CD4-positive, alpha-beta T cell (primary cell): ENCODE data around the gene DIPK1A. TPM values are rescaled to one million over a fixed set of nuclear protein-coding genes. Genes with fewer than 3 reads are reported as not detected.
A peak's percentile ranks its signal among the peaks of the same experiment; 100 is the strongest.

ENCODE experiments used
- ATAC-seq: fragments of 200-7000 bp; cut with Tn5 transposase; one replicate; pipeline ENCODE4 v1.10.0; 2022; ENCODE audit warnings: mild to moderate bottlenecking; ENCODE audit not compliant: poor library complexity
- CTCF ChIA-PET: fragments of 350-600 bp; sonication (Branson Sonifier 250); formaldehyde crosslinking; loops from one replicate; lab custom pipeline; 2021; ENCODE audit warnings: antibody characterized with exemption, inconsistent platforms; lab: Charles Lee
- POLR2A ChIA-PET: fragments of 350-600 bp; sonication (Branson Sonifier 250); formaldehyde crosslinking; loops from one replicate; lab custom pipeline; 2021; ENCODE audit warnings: antibody characterized with exemption, inconsistent platforms; lab: Charles Lee
- DNase-seq, 14 experiments: peaks; one replicate each; pipeline ENCODE4 v3.0.0-alpha.2; 2013 to 2020; ENCODE audit warnings: mixed read lengths in 2 of 14
- H3K27ac ChIP-seq, 2 donors: one replicate each; pipeline versions ENCODE4 v1.5.1 to v1.7.0; 2013; ENCODE audit warnings: low read length in 2 of 2, low read depth in 1 of 2, mild to moderate bottlenecking in 1 of 2
- H3K27me3 ChIP-seq, 2 experiments: 1 replicate in 1 of 2; 2 replicates in 1 of 2; pipeline versions ENCODE4 v1.6.1 to v1.7.0; 2013; ENCODE audit warnings: low read length in 2 of 2, control low read depth in 1 of 2, mild to moderate bottlenecking in 1 of 2, moderate library complexity in 1 of 2; ENCODE audit not compliant: insufficient read depth in 2 of 2, control insufficient read depth in 1 of 2
- H3K36me3 ChIP-seq: one replicate; pipeline ENCODE4 v1.6.1; 2013; ENCODE audit warnings: low read length, control low read depth; ENCODE audit not compliant: insufficient read depth
- H3K4me1 ChIP-seq: one replicate; pipeline ENCODE4 v1.6.1; 2013; ENCODE audit warnings: low read length, control low read depth; ENCODE audit not compliant: insufficient read depth
- H3K4me3 ChIP-seq: one replicate; pipeline ENCODE4 v1.5.1; 2013; ENCODE audit warnings: mild to moderate bottlenecking, low read length, moderate library complexity
- H3K9me3 ChIP-seq, 2 experiments: 1 replicate in 1 of 2; 2 replicates in 1 of 2; pipeline versions ENCODE4 v1.6.1 to v1.7.0; 2013; ENCODE audit warnings: low read length in 2 of 2, mild to moderate bottlenecking in 2 of 2, control low read depth in 1 of 2, moderate library complexity in 1 of 2; ENCODE audit not compliant: control insufficient read depth in 1 of 2, insufficient read depth in 1 of 2
- H3K27ac Mint-ChIP-seq: one replicate; pipeline ENCODE4 v1.8.0; 2020; ENCODE audit warnings: mixed read lengths
- H3K27me3 Mint-ChIP-seq: one replicate; pipeline ENCODE4 v1.8.0; 2021; ENCODE audit warnings: mixed read lengths
- H3K36me3 Mint-ChIP-seq: one replicate; pipeline ENCODE4 v1.8.0; 2021; ENCODE audit warnings: low read depth, mixed read lengths
- H3K4me1 Mint-ChIP-seq: one replicate; pipeline ENCODE4 v1.8.0; 2021; ENCODE audit warnings: low read depth, mixed read lengths
- H3K4me3 Mint-ChIP-seq: one replicate; pipeline ENCODE4 v1.8.0; 2020; ENCODE audit warnings: mild to moderate bottlenecking, mixed read lengths
- H3K9me3 Mint-ChIP-seq: one replicate; pipeline ENCODE4 v1.8.0; 2020; ENCODE audit warnings: mixed read lengths
- CTCF ChIP-seq: fragments of 200-600 bp; IDR thresholded peaks from one replicate; pipeline ENCODE4 v1.8.0; 2022; ENCODE audit warnings: antibody characterized with exemption, mild to moderate bottlenecking
- intact Hi-C, 2 experiments: fragments of 100-400 bp; cut with DNase I in 1 of 2; cut with micrococcal nuclease in 1 of 2; formaldehyde crosslinking; loops; one replicate each; pipeline versions ENCODE4 v1.15.1 to v1.9.0; 2023 to 2025; cut with DNase I, micrococcal nuclease
- total RNA-seq, 174 experiments: library from RNA in 2 of 174; stranded (reverse) in 2 of 174; gene quantifications; one replicate each; pipeline ENCODE4 v1.2.3 and lab custom pipeline; 2021 to 2026

Gene DIPK1A
- total RNA-seq, 2 experiments from 2014 or later = 7.0 to 7.3 TPM

DNA sequence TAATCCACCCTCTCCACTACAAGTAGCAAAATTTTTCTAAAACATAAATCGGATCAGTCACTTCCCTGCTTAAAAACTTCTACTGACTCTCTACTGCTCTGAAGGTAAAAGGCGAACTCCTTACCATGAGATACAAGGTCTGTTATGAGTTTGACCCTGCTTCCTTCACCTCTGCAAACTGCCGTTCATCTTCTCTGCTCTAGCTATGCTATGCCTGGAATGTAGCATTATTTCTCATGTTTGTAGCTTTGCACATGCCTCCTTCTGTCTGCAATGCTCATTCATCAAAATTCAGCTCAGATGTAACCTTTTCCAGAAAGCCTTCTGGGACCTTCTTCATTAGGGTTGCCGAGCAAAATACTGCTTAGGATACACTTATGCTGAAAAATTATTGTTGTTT is 98.7 kb downstream of the DIPK1A start:
- Mint-ChIP-seq H3K4me3 (no peak overlapping the region), H3K27me3 (no peaks in the 10 kb centered on the region), H3K36me3 (peaks cover 15% of the 10 kb centered on the region), H3K9me3 (no peaks in the 10 kb centered on the region), H3K27ac (no peak overlapping the region), H3K4me1 (peaks cover 14% of the 10 kb centered on the region)
- ChIA-PET CTCF (interaction anchor here (1.4 to 8.3 kb wide), 3 partner anchors 97 to 132 kb away, joined by 3 to 101 read pairs (median 9); partner anchors contain the start of gene DIPK1A), POLR2A (interaction anchor here (2.9 kb wide), 1 partner anchor 99 kb away, joined by 12 read pairs; the partner anchor contains the start of gene DIPK1A)
- no peaks in the 10 kb centered on the region for H3K9me3 ChIP-seq
- H3K27me3 ChIP-seq = no peaks in the 10 kb centered on the region
- no peak overlapping the region for H3K4me3 ChIP-seq
- H3K4me1 ChIP-seq = peaks cover 7% of the 10 kb centered on the region
- H3K27ac ChIP-seq = no peak overlapping the region
- no peak for TF ChIP-seq CTCF
- DNase-seq = no peak
- intact Hi-C loops = no loop called here
- H3K36me3 ChIP-seq = no peaks in the 10 kb centered on the region
- no peak for ATAC-seq

GRCh38 chr1:92859400-92860039 is 101.7 kb downstream of the DIPK1A start:
- Mint-ChIP-seq H3K9me3 (no peaks in the 10 kb centered on the region), H3K4me1 (peaks cover 14% of the 10 kb centered on the region), H3K4me3 (peak overlapping the region; percentile 52), H3K36me3 (peaks cover 13% of the 10 kb centered on the region), H3K27ac (peak overlapping the region; percentile 72), H3K27me3 (no peaks in the 10 kb centered on the region)
- H3K27ac ChIP-seq = peak overlapping the region in 1 of 2 donors; percentile 1
- DNase-seq = no peak
- no peak for ATAC-seq
- POLR2A ChIA-PET = interaction anchor here (0.6 to 3.9 kb wide), 11 partner anchors 18 to 184 kb away, joined by 3 to 59 read pairs (median 3); partner anchors contain the start of genes DIPK1A and RPL5
- H3K4me3 ChIP-seq = peak overlapping the region; percentile 34
- no peaks in the 10 kb centered on the region for H3K36me3 ChIP-seq
- intact Hi-C loops = loop anchor here (1.0 to 5.0 kb wide), 4 partner anchors 101 to 203 kb away; no protein-coding TSS in a partner anchor
- CTCF ChIA-PET = interaction anchor here (0.6 to 8.3 kb wide), 20 partner anchors 9 to 220 kb away, joined by 3 to 101 read pairs (median 6); partner anchors contain the start of genes DIPK1A and RPL5
- H3K27me3 ChIP-seq = no peaks in the 10 kb centered on the region
- peaks cover 8% of the 10 kb centered on the region for H3K4me1 ChIP-seq
- H3K9me3 ChIP-seq = no peaks in the 10 kb centered on the region
- TF ChIP-seq CTCF = no peak

- intact Hi-C loops = loop anchor here (1.0 to 5.0 kb wide), 5 partner anchors 102 to 204 kb away; no protein-coding TSS in a partner anchor
- POLR2A ChIA-PET = interaction anchor here (0.9 to 3.9 kb wide), 8 partner anchors 92 to 184 kb away, joined by 3 to 59 read pairs (median 4); partner anchors contain the start of gene DIPK1A
- no peaks in the 10 kb centered on the region for H3K27me3 ChIP-seq
- H3K4me1 Mint-ChIP-seq = peaks cover 14% of the 10 kb centered on the region
- H3K36me3 ChIP-seq = no peaks in the 10 kb centered on the region
- ATAC-seq (peak; percentile 96), DNase-seq (peak in 10 of 14 experiments; percentile 22 to 88 (median 44))
- H3K4me3 Mint-ChIP-seq = peak overlapping the region; percentile 52
- peak overlapping the region; percentile 72 for H3K27ac Mint-ChIP-seq
- no peaks in the 10 kb centered on the region for H3K27me3 Mint-ChIP-seq
- peaks cover 12% of the 10 kb centered on the region for H3K4me1 ChIP-seq
- no peaks in the 10 kb centered on the region for H3K9me3 Mint-ChIP-seq
- CTCF ChIA-PET = interaction anchor here (0.6 to 8.3 kb wide), 23 partner anchors 10 to 221 kb away, joined by 3 to 101 read pairs (median 5); partner anchors contain the start of genes DIPK1A and RPL5
- H3K27ac ChIP-seq = peak overlapping the region in 1 of 2 donors; percentile 1
- no peaks in the 10 kb centered on the region for H3K9me3 ChIP-seq
- TF ChIP-seq CTCF = peak; percentile 99
- H3K4me3 ChIP-seq = peak overlapping the region; percentile 34
- H3K36me3 Mint-ChIP-seq = peaks cover 15% of the 10 kb centered on the region
Observed at GRCh38 chr1:92858564-92859399, 102.5 kb downstream of the DIPK1A start.
